Trophoblast cell (in vitro differentiated cells and primary cell): Measurements from ENCODE around the gene OSBPL1A.

Experiments
- DNase-seq, 2 donors: peaks; one replicate each; pipeline ENCODE4 v3.0.0-alpha.2; 2016
- H2AFZ ChIP-seq: 2 replicates; pipeline ENCODE4 v1.6.1; 2013; ENCODE audit warnings: low read length, moderate library complexity, mild to moderate bottlenecking; ENCODE audit not compliant: insufficient read depth, poor library complexity
- H2AK5ac ChIP-seq: 2 replicates; pipeline ENCODE4 v1.6.1; 2013; ENCODE audit warnings: mild to moderate bottlenecking, low read length
- H2BK120ac ChIP-seq: 2 replicates; pipeline ENCODE4 v1.6.1; 2013; ENCODE audit warnings: low read length, mild to moderate bottlenecking, moderate library complexity; ENCODE audit not compliant: insufficient read depth, poor library complexity
- H2BK12ac ChIP-seq: 2 replicates; pipeline ENCODE4 v1.6.1; 2013; ENCODE audit warnings: mild to moderate bottlenecking, low read length, moderate library complexity
- H2BK5ac ChIP-seq: 2 replicates; pipeline ENCODE4 v1.6.1; 2013; ENCODE audit warnings: low read length, low read depth, moderate library complexity, mild to moderate bottlenecking; ENCODE audit not compliant: poor library complexity
- H3K14ac ChIP-seq: 2 replicates; pipeline ENCODE4 v1.6.1; 2013; ENCODE audit warnings: mild to moderate bottlenecking, low read length
- H3K18ac ChIP-seq: 2 replicates; pipeline ENCODE4 v1.6.1; 2013; ENCODE audit warnings: mild to moderate bottlenecking, low read length
- H3K23ac ChIP-seq: 2 replicates; pipeline ENCODE4 v1.6.1; 2013; ENCODE audit warnings: low read length
- H3K27ac ChIP-seq: 2 replicates; pipeline ENCODE4 v1.5.1; 2013; ENCODE audit warnings: low read depth, mild to moderate bottlenecking, inconsistent platforms, low read length, moderate library complexity
- H3K27me3 ChIP-seq: 2 replicates; pipeline ENCODE4 v1.6.1; 2013; ENCODE audit warnings: inconsistent platforms, mild to moderate bottlenecking, low read length, moderate library complexity; ENCODE audit not compliant: insufficient read depth
- H3K36me3 ChIP-seq, 2 experiments: 1 replicate in 1 of 2; 2 replicates in 1 of 2; pipeline ENCODE4 v1.6.1; 2013; ENCODE audit warnings: low read length in 2 of 2, mild to moderate bottlenecking in 2 of 2, moderate library complexity in 1 of 2; ENCODE audit not compliant: insufficient read depth in 2 of 2, control insufficient read depth in 1 of 2
- H3K4ac ChIP-seq: 2 replicates; pipeline ENCODE4 v1.6.1; 2013; ENCODE audit warnings: low read depth, mild to moderate bottlenecking, low read length, moderate library complexity
- H3K4me1 ChIP-seq, 2 experiments: 1 replicate in 1 of 2; 2 replicates in 1 of 2; pipeline ENCODE4 v1.6.1; 2013; ENCODE audit warnings: low read length in 2 of 2, mild to moderate bottlenecking in 2 of 2, moderate library complexity in 1 of 2; ENCODE audit not compliant: insufficient read depth in 2 of 2, control insufficient read depth in 1 of 2
- H3K4me2 ChIP-seq: 2 replicates; pipeline ENCODE4 v1.6.1; 2013; ENCODE audit warnings: inconsistent platforms, mild to moderate bottlenecking, low read length, moderate library complexity
- H3K4me3 ChIP-seq: 2 replicates; pipeline ENCODE4 v1.5.1; 2013; ENCODE audit warnings: mild to moderate bottlenecking, low read depth, low read length, inconsistent platforms
- H3K79me1 ChIP-seq: one replicate; pipeline ENCODE4 v1.6.1; 2013; ENCODE audit warnings: low read length
- H3K79me2 ChIP-seq: 2 replicates; pipeline ENCODE4 v1.6.1; 2013; ENCODE audit warnings: low read length, mild to moderate bottlenecking; ENCODE audit not compliant: control insufficient read depth, insufficient read depth, poor library complexity
- H3K9ac ChIP-seq: 2 replicates; pipeline ENCODE4 v1.6.1; 2013; ENCODE audit warnings: mild to moderate bottlenecking, low read length
- H3K9me3 ChIP-seq: 2 replicates; pipeline ENCODE4 v1.6.1; 2013; ENCODE audit warnings: low read depth, mild to moderate bottlenecking, control low read depth, inconsistent platforms, low read length; ENCODE audit not compliant: insufficient read depth
- H4K12ac ChIP-seq: 2 replicates; pipeline ENCODE4 v1.6.1; 2013; ENCODE audit warnings: low read depth, mild to moderate bottlenecking, low read length, moderate library complexity
- H4K8ac ChIP-seq: 2 replicates; pipeline ENCODE4 v1.6.1; 2013; ENCODE audit warnings: low read depth, mild to moderate bottlenecking, low read length, moderate library complexity
- H4K91ac ChIP-seq: one replicate; pipeline ENCODE4 v1.6.1; 2013; ENCODE audit warnings: low read depth, mild to moderate bottlenecking, low read length, moderate library complexity
- WGBS: extraction: QIAGEN DNeasy Blood & Tissue Kit; methylation state at CpG from one replicate; pipeline ENCODE4 v1.1.7; 2013; ENCODE audit warnings: missing lambda C conversion rate; ENCODE audit not compliant: insufficient read length, insufficient coverage; ENCODE audit errors: extremely low coverage; 5-methylcytosine and 5-hydroxymethylcytosine counted together

OSBPL1A gene

GRCh38 chr18:24277516-24278195, 120.0 kb downstream of the OSBPL1A start:
- Histone ChIP-seq H3K9me3 (peaks cover 3% of the 10 kb centered on the region), H4K91ac (no peak overlapping the region), H2AK5ac (no peak overlapping the region), H4K12ac (no peak overlapping the region), H2BK120ac (no peak overlapping the region), H3K23ac (no peak overlapping the region), H3K27ac (no peak overlapping the region), H3K4me3 (no peak overlapping the region), H2BK12ac (no peak overlapping the region), H3K4me1 (no peaks in the 10 kb centered on the region), H3K36me3 (peaks cover 0 to 3% of the 10 kb centered on the region in 2 experiments), H3K14ac (no peak overlapping the region), H4K8ac (no peak overlapping the region), H2BK5ac (no peak overlapping the region), H3K79me2 (no peaks in the 10 kb centered on the region), H2AFZ (no peak overlapping the region), H3K9ac (no peak overlapping the region), H3K79me1 (no peaks in the 10 kb centered on the region), H3K4ac (no peak overlapping the region), H3K18ac (no peak overlapping the region), H3K27me3 (no peaks in the 10 kb centered on the region), H3K4me2 (no peak overlapping the region)
- no CpG with 5 or more reads among the region's 4 CpGs for WGBS
- peak in 1 of 2 donors; percentile 65 for DNase-seq

GRCh38 chr18:24276994-24277393, 120.6 kb downstream of the OSBPL1A start:
- Histone ChIP-seq H3K4me2 (no peak overlapping the region), H3K4me3 (no peak overlapping the region), H2BK120ac (no peak overlapping the region), H3K23ac (no peak overlapping the region), H2BK12ac (no peak overlapping the region), H3K79me1 (peaks cover under 1% of the 10 kb centered on the region), H4K8ac (no peak overlapping the region), H4K91ac (no peak overlapping the region), H3K4me1 (no peaks in the 10 kb centered on the region), H3K27ac (no peak overlapping the region), H3K4ac (no peak overlapping the region), H2AK5ac (no peak overlapping the region), H2BK5ac (no peak overlapping the region), H3K9me3 (peaks cover 3% of the 10 kb centered on the region), H3K79me2 (peaks cover under 1% of the 10 kb centered on the region), H3K27me3 (no peaks in the 10 kb centered on the region), H2AFZ (no peak overlapping the region), H3K9ac (no peak overlapping the region), H3K36me3 (peaks cover 0 to 3% of the 10 kb centered on the region in 2 experiments), H3K18ac (no peak overlapping the region), H4K12ac (no peak overlapping the region), H3K14ac (no peak overlapping the region)
- DNase-seq, result no peak

- H2BK120ac ChIP-seq, result no peak overlapping the region
- no peaks in the 10 kb centered on the region for H3K4me1 ChIP-seq
- no peak overlapping the region for H3K4me3 ChIP-seq
- no peak overlapping the region for H4K8ac ChIP-seq
- no peak overlapping the region for H3K4me2 ChIP-seq
- no peak overlapping the region for H2BK5ac ChIP-seq
- H3K79me1 ChIP-seq, result peaks cover 8% of the 10 kb centered on the region
- no peak overlapping the region for H2AK5ac ChIP-seq
- no peak overlapping the region for H3K23ac ChIP-seq
- H4K12ac ChIP-seq, result no peak overlapping the region
- WGBS, result no CpG with 5 or more reads among the region's 3 CpGs
- H3K27me3 ChIP-seq, result no peaks in the 10 kb centered on the region
- H3K79me2 ChIP-seq, result peaks cover 8% of the 10 kb centered on the region
- no peak overlapping the region for H3K27ac ChIP-seq
- H3K18ac ChIP-seq, result no peak overlapping the region
- H2BK12ac ChIP-seq, result no peak overlapping the region
- no peak overlapping the region for H2AFZ ChIP-seq
- H3K4ac ChIP-seq, result no peak overlapping the region
- no peak overlapping the region for H3K14ac ChIP-seq
- no peak overlapping the region for H4K91ac ChIP-seq
- H3K9me3 ChIP-seq, result no peaks in the 10 kb centered on the region
- peaks cover 0 to under 1% of the 10 kb centered on the region in 2 experiments for H3K36me3 ChIP-seq
- H3K9ac ChIP-seq, result no peak overlapping the region
- DNase-seq, result peak in 1 of 2 donors; percentile 8
Measured at GRCh38 chr18:24274837-24275236, 122.8 kb downstream of the OSBPL1A start.

- H2BK120ac ChIP-seq, result no peak overlapping the region
- H3K4me3 ChIP-seq, result no peak overlapping the region
- H3K4ac ChIP-seq, result no peak overlapping the region
- H4K8ac ChIP-seq, result no peak overlapping the region
- no peak overlapping the region for H2BK5ac ChIP-seq
- no peak overlapping the region for H2BK12ac ChIP-seq
- peaks cover 8% of the 10 kb centered on the region for H3K79me2 ChIP-seq
- H2AFZ ChIP-seq, result no peak overlapping the region
- no peak overlapping the region for H4K91ac ChIP-seq
- H4K12ac ChIP-seq, result no peak overlapping the region
- no peaks in the 10 kb centered on the region for H3K9me3 ChIP-seq
- no CpG with 5 or more reads among the region's 2 CpGs for WGBS
- no peak overlapping the region for H3K4me2 ChIP-seq
- H3K4me1 ChIP-seq, result no peaks in the 10 kb centered on the region
- peak; percentile 24 to 31 for DNase-seq
- no peaks in the 10 kb centered on the region for H3K36me3 ChIP-seq
- H3K18ac ChIP-seq, result no peak overlapping the region
- H3K9ac ChIP-seq, result no peak overlapping the region
- no peak overlapping the region for H3K27ac ChIP-seq
- no peak overlapping the region for H3K14ac ChIP-seq
- H2AK5ac ChIP-seq, result no peak overlapping the region
- H3K27me3 ChIP-seq, result no peaks in the 10 kb centered on the region
- H3K79me1 ChIP-seq, result peaks cover 8% of the 10 kb centered on the region
- no peak overlapping the region for H3K23ac ChIP-seq
Measured at GRCh38 chr18:24273596-24273995, 124.0 kb downstream of the OSBPL1A start.
